Lower leg skin (tissue), 3 donors: ENCODE results near the gene PAPPA.

Experiments
- POLR2A ChIP-seq, 2 donors: fragments of 450-650 bp; IDR thresholded peaks; one replicate each; pipeline ENCODE4 v1.6.1; 2016 to 2017; ENCODE audit warnings: antibody characterized with exemption in 2 of 2, mild to moderate bottlenecking in 1 of 2, moderate library complexity in 1 of 2
- TF ChIP-seq, protein P1 (sequence below), 3 donors: fragments of 450-650 bp; IDR thresholded peaks; one replicate each; pipeline ENCODE4 v1.5.1; 2016; ENCODE audit warnings: antibody characterized with exemption in 3 of 3, mild to moderate bottlenecking in 3 of 3, moderate library complexity in 2 of 3

DNA sequence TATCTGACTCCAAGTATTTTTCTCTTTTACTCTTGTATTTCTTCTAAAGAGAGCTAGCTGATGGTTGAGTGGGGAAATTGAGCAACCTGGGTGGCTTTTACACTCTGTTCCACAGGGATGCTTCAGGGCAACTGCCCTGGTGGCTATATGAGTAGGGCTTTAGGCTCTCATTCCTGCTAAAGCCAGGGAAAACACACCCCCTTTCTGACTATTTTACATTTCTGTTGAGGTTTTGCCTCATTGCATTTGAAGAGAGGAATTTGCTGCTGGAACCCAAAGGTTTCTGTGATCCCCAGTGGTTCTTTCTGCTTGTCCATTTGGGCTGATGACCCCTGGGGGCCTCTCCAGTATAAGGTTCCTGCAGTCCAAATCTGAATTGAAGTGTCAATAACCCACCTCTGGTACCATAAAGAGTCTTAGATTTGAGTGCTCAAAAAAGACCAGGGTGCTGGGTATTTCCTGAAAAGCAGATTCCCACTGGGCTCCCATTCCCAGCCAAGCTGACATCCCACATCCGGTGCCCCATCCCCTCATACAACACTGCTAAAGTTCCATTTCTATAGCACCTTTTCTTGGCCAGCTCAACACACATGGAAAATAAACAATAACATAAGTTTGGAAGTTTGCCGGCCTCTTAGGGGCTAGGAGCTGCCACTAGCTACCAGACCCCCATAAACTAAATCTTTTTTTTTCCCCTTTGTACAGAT is 59.5 kb downstream of the PAPPA start:
- TF ChIP-seq, protein P1, sequence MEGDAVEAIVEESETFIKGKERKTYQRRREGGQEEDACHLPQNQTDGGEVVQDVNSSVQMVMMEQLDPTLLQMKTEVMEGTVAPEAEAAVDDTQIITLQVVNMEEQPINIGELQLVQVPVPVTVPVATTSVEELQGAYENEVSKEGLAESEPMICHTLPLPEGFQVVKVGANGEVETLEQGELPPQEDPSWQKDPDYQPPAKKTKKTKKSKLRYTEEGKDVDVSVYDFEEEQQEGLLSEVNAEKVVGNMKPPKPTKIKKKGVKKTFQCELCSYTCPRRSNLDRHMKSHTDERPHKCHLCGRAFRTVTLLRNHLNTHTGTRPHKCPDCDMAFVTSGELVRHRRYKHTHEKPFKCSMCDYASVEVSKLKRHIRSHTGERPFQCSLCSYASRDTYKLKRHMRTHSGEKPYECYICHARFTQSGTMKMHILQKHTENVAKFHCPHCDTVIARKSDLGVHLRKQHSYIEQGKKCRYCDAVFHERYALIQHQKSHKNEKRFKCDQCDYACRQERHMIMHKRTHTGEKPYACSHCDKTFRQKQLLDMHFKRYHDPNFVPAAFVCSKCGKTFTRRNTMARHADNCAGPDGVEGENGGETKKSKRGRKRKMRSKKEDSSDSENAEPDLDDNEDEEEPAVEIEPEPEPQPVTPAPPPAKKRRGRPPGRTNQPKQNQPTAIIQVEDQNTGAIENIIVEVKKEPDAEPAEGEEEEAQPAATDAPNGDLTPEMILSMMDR (IDR thresholded peaks at IDR 0.05), result no peak
- TF ChIP-seq POLR2A (IDR thresholded peaks at IDR 0.05), result no peak
